ENCODE data around the gene MKRN2OS. TPM values are rescaled to one million over a fixed set of nuclear protein-coding genes. Genes with fewer than 3 reads are reported as not detected.

The MKRN2OS gene
- total and polyA plus RNA-seq, 4 donors: 0.06 to 0.42 (median 0.17) TPM

DNA sequence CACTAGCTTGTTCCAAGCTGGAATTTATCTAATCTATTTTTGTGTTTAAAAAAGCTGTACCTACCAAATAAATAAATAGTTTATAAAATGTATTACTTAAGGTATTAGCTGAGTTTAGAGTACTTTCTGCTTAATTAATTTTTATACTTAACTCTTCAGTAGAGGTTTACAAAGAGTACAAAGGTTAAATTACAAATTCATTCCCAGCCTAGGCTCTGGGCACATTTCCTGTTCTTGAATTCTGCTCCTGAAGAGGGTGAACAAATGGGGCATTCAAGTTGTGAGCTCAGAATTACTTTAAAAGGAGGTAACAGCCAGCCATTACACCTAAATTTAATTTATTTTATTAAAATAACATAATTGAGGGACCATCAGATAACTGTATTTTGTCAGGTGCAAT lies 38.0 kb upstream of the MKRN2OS start:
- no peak overlapping the region for H3K9ac ChIP-seq (ENCODE audit: low read depth in 1 of 2, low read length in 2 of 2)
- peaks cover 17 to 71% (median 50%) of the 10 kb centered on the region in 4 donors for H3K36me3 ChIP-seq (ENCODE audit: control insufficient read depth in 4 of 4, insufficient read depth in 3 of 4, low read depth in 1 of 4, low read length in 3 of 4)
- peaks cover 0 to 8% (median 4%) of the 10 kb centered on the region in 4 donors for H3K4me1 ChIP-seq (ENCODE audit: control insufficient read depth in 4 of 4, insufficient read depth in 4 of 4, low read length in 3 of 4)
- H3K9me3 ChIP-seq (ENCODE audit: control insufficient read depth in 4 of 4, low read length in 3 of 4): no peaks in the 10 kb centered on the region
- TF ChIP-seq EGR1 (IDR thresholded peaks at IDR 0.05; ENCODE audit: low read depth in 2 of 2): no peak
- TF ChIP-seq RAD21 (IDR thresholded peaks at IDR 0.05): peak in 1 of 2 donors; percentile 9
- TF ChIP-seq HNF4A (conservative IDR thresholded peaks at IDR 0.05): peak; percentile 54 to 63
- no peaks in the 10 kb centered on the region for H3K27me3 ChIP-seq (ENCODE audit: control insufficient read depth in 4 of 4, insufficient read depth in 4 of 4, low read length in 3 of 4)
- H3K27ac ChIP-seq (ENCODE audit: low read depth in 1 of 2, low read length in 2 of 2): no peak overlapping the region
- DNase-seq (ENCODE audit: low spot score): no peak
- no peak overlapping the region for H3K4me3 ChIP-seq (ENCODE audit: low read depth in 1 of 3, low read length in 3 of 3)

DNA sequence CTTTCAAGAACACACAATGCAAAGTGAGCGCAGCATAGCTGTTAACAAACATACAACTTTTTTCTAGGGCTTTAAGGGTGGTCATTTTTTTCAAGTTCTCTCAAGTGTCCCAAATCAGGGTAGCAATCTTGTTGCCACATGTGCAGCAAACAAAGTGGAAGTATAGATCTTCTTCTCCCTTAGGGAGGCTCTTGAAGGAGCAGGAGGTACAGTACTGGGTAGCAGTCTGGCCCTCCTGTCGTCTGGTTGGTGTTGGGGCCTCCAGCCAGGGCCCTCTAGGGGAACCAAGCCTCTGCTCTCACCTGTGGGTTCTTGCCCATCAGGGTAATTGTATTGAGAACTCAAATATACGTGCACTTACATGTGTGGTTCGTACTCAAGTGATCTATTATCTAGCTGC lies 37.4 kb upstream of the MKRN2OS start:
- peaks cover 0 to 8% (median 4%) of the 10 kb centered on the region in 4 donors for H3K4me1 ChIP-seq (ENCODE audit: control insufficient read depth in 4 of 4, insufficient read depth in 4 of 4, low read length in 3 of 4)
- no peaks in the 10 kb centered on the region for H3K9me3 ChIP-seq (ENCODE audit: control insufficient read depth in 4 of 4, low read length in 3 of 4)
- no peak overlapping the region for H3K9ac ChIP-seq (ENCODE audit: low read depth in 1 of 2, low read length in 2 of 2)
- TF ChIP-seq HNF4A (conservative IDR thresholded peaks at IDR 0.05) (no peak), NR2F2 (IDR thresholded peaks at IDR 0.05) (no peak), RAD21 (IDR thresholded peaks at IDR 0.05) (no peak), FOXA2 (IDR thresholded peaks at IDR 0.05) (no peak), REST (IDR thresholded peaks at IDR 0.05) (no peak)
- DNase-seq (ENCODE audit: low spot score): no peak
- no peaks in the 10 kb centered on the region for H3K27me3 ChIP-seq (ENCODE audit: control insufficient read depth in 4 of 4, insufficient read depth in 4 of 4, low read length in 3 of 4)
- 91% methylated on average over 4 of the region's 4 CpGs for WGBS
- no peak overlapping the region for H3K27ac ChIP-seq (ENCODE audit: low read depth in 1 of 2, low read length in 2 of 2)
- no peak overlapping the region for H3K4me3 ChIP-seq (ENCODE audit: low read depth in 1 of 3, low read length in 3 of 3)
- peaks cover 17 to 69% (median 50%) of the 10 kb centered on the region in 4 donors for H3K36me3 ChIP-seq (ENCODE audit: control insufficient read depth in 4 of 4, insufficient read depth in 3 of 4, low read depth in 1 of 4, low read length in 3 of 4)

GRCh38 chr3:12579905-12580304 lies 34.6 kb upstream of the MKRN2OS start:
- Histone ChIP-seq H3K4me3 (ENCODE audit: low read depth in 1 of 3, low read length in 3 of 3) (no peak overlapping the region), H3K9me3 (ENCODE audit: control insufficient read depth in 4 of 4, low read length in 3 of 4) (no peaks in the 10 kb centered on the region), H3K36me3 (ENCODE audit: control insufficient read depth in 4 of 4, insufficient read depth in 3 of 4, low read depth in 1 of 4, low read length in 3 of 4) (peaks cover 21 to 69% (median 48%) of the 10 kb centered on the region in 4 donors), H3K9ac (ENCODE audit: low read depth in 1 of 2, low read length in 2 of 2) (no peak overlapping the region), H3K4me1 (ENCODE audit: control insufficient read depth in 4 of 4, insufficient read depth in 4 of 4, low read length in 3 of 4) (peaks cover 0 to 8% (median 4%) of the 10 kb centered on the region in 4 donors), H3K27me3 (ENCODE audit: control insufficient read depth in 4 of 4, insufficient read depth in 4 of 4, low read length in 3 of 4) (no peaks in the 10 kb centered on the region), H3K27ac (ENCODE audit: low read depth in 1 of 2, low read length in 2 of 2) (peak overlapping the region; percentile 2 to 31)
- TF ChIP-seq EGR1 (IDR thresholded peaks at IDR 0.05; ENCODE audit: low read depth in 2 of 2): no peak
- no peak for TF ChIP-seq YY1 (IDR thresholded peaks at IDR 0.05)
- peak; percentile 33 to 41 for TF ChIP-seq RXRA (IDR thresholded peaks at IDR 0.05)
- DNase-seq (ENCODE audit: low spot score): no peak
- WGBS: 66% methylated on average over 3 of the region's 3 CpGs

DNA sequence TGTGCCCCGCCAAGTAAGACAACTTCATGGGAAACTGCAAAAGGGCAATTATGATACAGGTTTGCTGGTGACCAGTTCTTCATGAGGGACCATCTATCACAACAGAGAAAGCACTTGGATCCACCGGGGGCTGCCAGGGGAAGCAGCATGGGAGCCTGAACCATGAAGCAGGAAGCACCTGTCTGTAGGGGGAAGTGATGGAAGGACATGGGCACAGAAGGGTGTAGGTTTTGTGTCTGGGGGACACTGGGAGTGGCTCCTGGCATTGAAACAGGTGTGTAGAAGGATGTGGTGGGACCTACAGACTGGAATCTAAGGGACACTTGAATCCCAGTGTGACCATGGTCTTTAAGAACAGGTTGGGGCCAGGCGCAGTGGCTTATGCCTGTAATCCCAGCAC lies 34.2 kb upstream of the MKRN2OS start:
- H3K4me3 ChIP-seq (ENCODE audit: low read depth in 1 of 3, low read length in 3 of 3): no peak overlapping the region
- H3K36me3 ChIP-seq (ENCODE audit: control insufficient read depth in 4 of 4, insufficient read depth in 3 of 4, low read depth in 1 of 4, low read length in 3 of 4): peaks cover 18 to 69% (median 49%) of the 10 kb centered on the region in 4 donors
- H3K4me1 ChIP-seq (ENCODE audit: control insufficient read depth in 4 of 4, insufficient read depth in 4 of 4, low read length in 3 of 4): peaks cover 0 to 8% (median 4%) of the 10 kb centered on the region in 4 donors
- peak overlapping the region; percentile 2 to 31 for H3K27ac ChIP-seq (ENCODE audit: low read depth in 1 of 2, low read length in 2 of 2)
- no peak for DNase-seq (ENCODE audit: low spot score)
- no peaks in the 10 kb centered on the region for H3K9me3 ChIP-seq (ENCODE audit: control insufficient read depth in 4 of 4, low read length in 3 of 4)
- no peaks in the 10 kb centered on the region for H3K27me3 ChIP-seq (ENCODE audit: control insufficient read depth in 4 of 4, insufficient read depth in 4 of 4, low read length in 3 of 4)
- 89% methylated on average over 3 of the region's 3 CpGs for WGBS
- no peak overlapping the region for H3K9ac ChIP-seq (ENCODE audit: low read depth in 1 of 2, low read length in 2 of 2)
- no peak for TF ChIP-seq TAF1 (conservative IDR thresholded peaks at IDR 0.05)
- TF ChIP-seq EGR1 (IDR thresholded peaks at IDR 0.05; ENCODE audit: low read depth in 2 of 2): no peak
- TF ChIP-seq ZBTB33 (IDR thresholded peaks at IDR 0.05): no peak
- TF ChIP-seq RAD21 (IDR thresholded peaks at IDR 0.05): no peak
- no peak for TF ChIP-seq HNF4A (conservative IDR thresholded peaks at IDR 0.05)
- TF ChIP-seq NR2F2 (IDR thresholded peaks at IDR 0.05): no peak
- TF ChIP-seq REST (IDR thresholded peaks at IDR 0.05): no peak
- TF ChIP-seq GABPA (IDR thresholded peaks at IDR 0.05 in 1 of 2, conservative IDR thresholded peaks at IDR 0.05 in 1 of 2): no peak
- no peak for TF ChIP-seq SP1 (IDR thresholded peaks at IDR 0.05)
- no peak for TF ChIP-seq HNF4G (IDR thresholded peaks at IDR 0.05)

All from liver (tissue), 9 donors.